Measurements from ENCODE around the gene TPPP.
A peak's percentile ranks its signal among the peaks of the same experiment; 100 is the strongest.

The TPPP gene

DNA sequence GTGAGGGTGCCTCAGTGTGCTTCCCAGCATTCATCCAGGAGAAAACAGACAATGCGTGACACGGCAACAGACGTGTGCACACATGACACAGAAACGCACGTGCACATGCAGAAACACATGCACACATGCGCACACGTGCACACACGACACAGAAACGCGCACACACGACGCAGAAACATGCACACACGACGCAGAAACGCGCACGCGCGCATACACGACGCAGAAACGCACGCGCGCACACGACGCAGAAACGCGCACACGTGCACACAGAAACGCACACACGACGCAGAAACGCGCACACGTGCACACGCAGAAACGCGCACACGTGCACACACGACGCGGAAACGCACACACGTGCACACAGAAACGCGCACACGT is 16.5 kb downstream of the TPPP start:
- no peak for DNase-seq

- no peak for DNase-seq
These were observed 17.1 kb downstream of the TPPP start for GRCh38 chr5:675871-676698.

DNA sequence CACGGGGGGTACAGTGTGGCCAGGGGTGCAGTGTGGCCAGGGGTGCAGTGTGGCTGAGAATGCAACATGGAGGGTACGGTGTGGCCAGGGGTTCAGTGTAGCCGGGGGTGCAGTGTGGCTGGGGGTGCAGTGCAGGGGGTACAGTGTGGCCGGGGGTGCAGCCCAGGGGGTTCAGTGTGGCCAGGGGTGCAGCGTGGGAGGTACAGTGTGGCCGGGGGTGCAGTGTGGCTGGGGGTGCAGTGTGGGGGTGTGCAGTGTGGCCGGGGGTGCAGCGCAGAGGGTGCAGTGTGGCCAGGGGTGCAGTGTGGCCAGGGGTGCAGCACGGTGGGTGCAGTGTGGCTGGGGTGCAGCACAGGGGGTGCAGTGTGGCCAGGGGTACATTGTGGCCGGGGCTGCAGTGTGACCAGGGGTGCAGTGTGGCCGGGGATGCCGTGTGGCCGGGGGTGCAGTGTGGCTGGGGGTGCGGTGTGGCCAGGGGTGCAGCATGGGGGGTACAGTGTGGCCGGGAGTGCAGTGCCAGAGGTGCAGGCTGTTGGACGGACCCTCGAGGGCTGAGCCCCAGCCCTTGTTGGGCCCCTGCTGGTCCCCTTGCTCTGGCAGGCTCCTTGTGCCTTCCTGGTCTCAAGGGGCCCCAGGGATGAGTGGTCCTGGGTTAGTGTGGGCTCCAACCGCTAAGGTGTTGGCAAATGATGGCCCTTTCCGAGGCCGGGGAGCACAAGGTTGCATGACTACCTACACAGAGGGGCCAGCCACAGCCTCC is 17.9 kb downstream of the TPPP start:
- DNase-seq = no peak

- DNase-seq = no peak
These were observed 18.5 kb downstream of the TPPP start for GRCh38 chr5:674630-675011.

DNA sequence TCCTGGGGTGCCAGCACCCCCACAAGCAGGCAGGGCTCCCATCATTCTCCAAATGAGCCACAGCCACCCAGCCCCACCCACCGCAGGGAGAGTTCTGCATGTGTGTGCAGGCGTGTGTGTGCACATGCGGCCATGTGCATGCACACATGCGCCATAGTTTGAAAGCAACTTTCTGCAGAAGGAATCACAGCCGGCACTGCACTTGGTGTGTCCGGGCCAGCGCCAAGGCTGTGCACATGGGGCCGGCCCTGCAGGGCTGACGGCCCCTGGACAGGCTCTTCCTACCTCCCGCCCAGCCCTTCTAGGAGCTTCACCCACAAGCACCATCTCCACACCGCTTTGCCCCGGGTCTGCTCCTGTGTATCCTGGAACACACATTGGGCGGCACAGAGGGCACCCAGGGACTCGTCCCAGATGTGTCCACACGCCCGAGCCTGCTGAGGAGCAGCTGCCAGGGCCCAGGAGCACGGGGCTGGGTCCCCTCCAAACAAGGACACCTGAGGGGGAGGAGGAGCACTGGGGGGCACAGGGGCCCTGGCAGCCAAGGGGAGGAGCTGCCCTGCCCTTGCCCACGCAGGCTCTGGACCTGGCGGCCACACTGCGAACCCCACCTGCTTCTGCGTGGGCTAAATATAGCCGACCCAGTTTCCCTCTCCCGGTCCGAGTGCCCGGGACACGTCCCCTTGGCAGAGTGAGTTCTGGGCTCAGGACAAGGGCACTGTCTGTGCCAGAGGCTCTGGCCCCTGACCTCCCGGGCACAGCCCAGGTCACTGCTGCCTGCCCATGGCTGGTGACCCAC is 19.1 kb downstream of the TPPP start:
- no peak for DNase-seq

- DNase-seq = no peak
These were observed 19.9 kb downstream of the TPPP start for GRCh38 chr5:673161-673830.

GRCh38 chr5:672329-673160 is 20.6 kb downstream of the TPPP start:
- peak; percentile 46 to 64 for DNase-seq

GRCh38 chr5:671459-672328 is 21.5 kb downstream of the TPPP start:
- DNase-seq = peak; percentile 65 to 76

DNA sequence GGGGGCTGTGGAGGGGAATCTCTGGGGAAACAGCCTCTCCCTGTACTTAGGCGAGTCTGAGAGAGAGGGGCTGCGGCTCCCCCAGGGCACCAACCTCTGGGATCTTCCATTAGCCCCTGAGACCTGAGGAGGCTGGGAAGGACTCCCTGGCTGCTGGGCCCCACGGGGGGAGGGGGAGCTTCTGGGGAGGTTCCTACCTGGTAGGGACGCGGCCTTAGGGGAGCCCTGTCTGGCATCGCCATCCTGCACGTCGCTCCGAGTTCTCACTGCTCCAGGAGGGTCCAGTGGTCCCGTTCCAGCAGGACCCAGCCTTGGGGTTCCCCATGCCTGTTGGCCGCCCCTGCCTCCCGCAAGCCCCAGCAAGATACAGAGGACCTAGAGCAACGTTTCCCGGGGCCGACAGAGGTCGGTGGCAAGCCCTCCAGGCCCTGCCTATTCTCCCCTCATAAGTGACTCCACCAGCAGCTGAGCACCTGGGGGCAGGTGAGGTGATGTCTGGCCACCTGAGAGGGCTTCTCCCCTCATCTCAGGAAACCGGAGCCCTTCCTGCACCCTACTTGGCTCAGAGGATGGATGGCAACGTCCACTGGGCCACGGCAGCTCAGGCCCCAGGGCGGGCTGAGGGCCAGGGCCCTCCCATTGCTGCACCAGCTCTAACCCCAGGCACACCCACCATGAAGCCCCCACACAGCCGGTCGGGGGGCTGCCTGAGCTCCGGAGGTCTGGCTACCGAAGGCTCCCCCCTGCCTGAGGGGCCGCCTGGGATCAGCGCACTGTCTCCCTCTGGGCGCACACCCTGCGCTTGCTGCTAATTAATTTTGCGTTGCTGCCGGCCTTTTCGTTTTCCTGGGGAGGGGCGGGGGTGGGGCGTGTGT is 22.5 kb downstream of the TPPP start:
- DNase-seq = no peak

GRCh38 chr5:669842-670395 is 23.2 kb downstream of the TPPP start:
- DNase-seq = no peak

- DNase-seq = peak in 1 of 2 experiments; percentile 32
These were observed 23.9 kb downstream of the TPPP start for GRCh38 chr5:669111-669841.

GRCh38 chr5:668283-668995 is 24.7 kb downstream of the TPPP start:
- DNase-seq = no peak

- no peak for DNase-seq
These were observed 26.2 kb downstream of the TPPP start for GRCh38 chr5:666816-667498.

- DNase-seq = no peak
These were observed 27.0 kb downstream of the TPPP start for GRCh38 chr5:665956-666711.

DNA sequence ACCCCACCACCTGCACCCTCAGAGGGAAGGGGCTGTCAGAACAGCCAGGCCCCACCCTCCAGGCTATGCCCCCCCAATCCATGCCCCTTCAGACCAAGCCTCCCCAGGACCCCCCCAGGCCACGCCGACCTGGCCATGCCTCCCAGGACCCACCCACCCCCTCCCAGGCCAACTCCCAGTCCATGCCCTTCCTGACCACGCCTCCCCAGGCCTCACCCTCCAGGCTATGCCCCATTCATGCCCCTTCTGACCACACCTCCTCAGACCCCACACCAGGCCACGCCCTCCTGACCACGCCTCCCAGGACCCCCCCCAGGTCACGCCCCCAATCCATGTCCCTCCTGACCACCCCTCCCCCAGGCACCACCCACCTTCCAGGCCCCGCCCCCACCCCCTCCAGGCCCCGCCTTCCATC is 27.6 kb downstream of the TPPP start:
- DNase-seq = no peak

GRCh38 chr5:664994-665360 is 28.2 kb downstream of the TPPP start:
- DNase-seq = no peak
